Left cardiac atrium (tissue), 4 donors: ENCODE results near the gene PPP5C. TPM values are rescaled to one million over a fixed set of nuclear protein-coding genes. Genes with fewer than 3 reads are reported as not detected.

Experiments used
- ATAC-seq, 2 donors: fragments of 200-7000 bp; cut with Tn5 transposase; one replicate each; pipeline ENCODE4 v1.9.1; 2020; ENCODE audit warnings: mild to moderate bottlenecking in 2 of 2, moderate library complexity in 2 of 2
- DNase-seq: peaks from one replicate; pipeline ENCODE4 v3.0.0-alpha.2; 2020
- intact Hi-C, 2 donors: fragments of 100-400 bp; cut with DNase I; formaldehyde crosslinking; loops; one replicate each; pipeline versions ENCODE4 v1.14.1 to v1.15.1; 2022 to 2023
- total RNA-seq, 2 donors: library from RNA; stranded (reverse); fragmentation: NEBNext Ultra II Directional; extraction: Animal tissue kit (Norgen Biotek cat#: 25700); gene quantifications; one replicate each; pipeline ENCODE4 v1.2.1, GENCODE V29; 2021
- donor health status: DM: no; HTN: yes; CAD: no.
- donor health status: DM: no; HTN: yes; CAD: no; lungs with severe emphysema.
- donor health status: DM: yes; HTN: yes; CAD: no.
- donor health status: Dilated cardiomyopathy.

The PPP5C gene
- total RNA-seq, 2 donors from 2014 or later: 60.5 to 75.1 TPM

DNA sequence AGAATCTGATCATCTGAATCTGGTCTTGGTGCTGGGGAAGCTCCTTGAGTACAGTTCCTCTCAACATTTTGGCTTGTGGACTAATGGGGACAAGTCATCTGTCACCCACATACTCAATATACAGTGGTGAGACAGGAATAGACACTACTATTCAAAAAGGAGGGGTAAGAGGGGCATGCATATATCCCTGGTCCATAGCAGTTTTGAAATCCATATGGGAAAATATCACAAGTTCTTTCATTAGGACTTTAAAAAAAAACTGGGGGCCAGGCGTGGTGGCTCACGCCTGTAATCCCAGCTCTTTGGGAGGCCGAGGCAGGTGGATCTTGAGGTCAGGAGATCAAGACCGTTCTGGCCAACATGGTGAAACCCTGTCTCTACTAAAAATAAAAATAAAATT is 20.3 kb upstream of the PPP5C start:
- no peak for ATAC-seq
- DNase-seq: no peak
- intact Hi-C loops: no loop called here

DNA sequence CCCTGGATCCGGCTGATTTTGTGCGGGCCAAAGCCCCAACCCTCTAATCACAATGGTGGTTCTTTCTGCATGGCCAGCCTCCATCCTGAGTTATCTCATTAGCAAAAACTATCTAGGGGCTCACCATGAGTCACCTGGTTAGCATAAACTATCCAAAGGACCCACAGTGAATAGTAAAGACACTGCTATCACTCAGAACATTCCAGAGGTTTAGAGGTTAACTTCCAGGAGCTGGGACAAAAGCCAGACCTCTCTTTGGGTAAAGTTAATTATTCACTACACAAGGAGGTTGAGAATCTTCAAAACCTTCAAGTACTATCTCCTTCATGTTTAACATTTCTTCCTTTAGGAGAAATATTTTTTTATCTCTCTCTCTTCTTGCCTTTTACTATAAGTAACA is 18.8 kb upstream of the PPP5C start:
- ATAC-seq (no peak), DNase-seq (no peak)
- intact Hi-C loops: no loop called here

DNA sequence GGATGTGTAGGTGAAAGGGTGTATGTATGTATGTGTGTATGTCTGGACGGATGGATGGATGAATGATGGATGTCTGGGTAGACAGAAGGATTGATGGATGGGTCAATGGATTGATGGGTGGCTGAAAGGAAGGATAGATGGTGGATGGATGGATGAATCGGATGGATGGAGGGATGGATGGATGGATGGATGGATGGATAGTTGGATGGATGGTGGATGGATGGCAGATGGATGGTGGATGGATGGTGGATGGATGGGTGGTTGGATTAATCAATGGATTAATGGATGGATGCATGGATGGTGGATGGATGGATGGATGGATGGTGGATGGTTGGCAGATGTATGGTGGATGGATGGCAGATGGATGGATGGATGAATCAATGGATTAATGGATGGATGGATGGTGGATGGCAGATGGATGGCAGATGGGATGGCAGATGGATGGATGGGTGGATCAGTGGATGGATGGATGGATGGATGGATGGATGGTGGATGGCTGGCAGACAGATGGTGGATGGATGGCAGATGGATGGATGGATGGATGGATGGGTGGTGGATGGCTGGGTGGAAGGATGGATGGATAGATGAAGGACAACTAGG is 16.5 kb upstream of the PPP5C start:
- intact Hi-C loops: no loop called here
- no peak for DNase-seq
- ATAC-seq: no peak

DNA sequence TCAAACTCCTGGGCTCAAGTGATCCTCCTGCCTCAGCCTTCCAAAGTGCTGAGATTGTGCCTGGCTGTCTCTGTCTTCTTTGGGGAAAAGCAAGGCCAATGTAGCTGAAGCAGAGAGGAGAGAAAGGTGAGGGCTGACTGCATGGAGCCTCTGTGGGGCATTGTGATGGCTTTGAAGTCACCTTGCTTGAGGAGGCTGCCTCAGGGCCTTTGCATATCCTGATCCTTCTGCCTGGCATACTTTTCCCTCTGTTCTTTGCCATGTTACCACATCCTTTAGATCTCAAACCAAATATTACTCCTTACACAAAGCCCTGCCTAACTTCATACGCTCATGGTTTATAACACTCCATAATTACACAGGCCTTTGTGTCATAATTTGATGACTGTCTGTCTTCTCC is 9.4 kb upstream of the PPP5C start:
- DNase-seq: no peak
- intact Hi-C loops: no loop called here
- ATAC-seq: no peak

DNA sequence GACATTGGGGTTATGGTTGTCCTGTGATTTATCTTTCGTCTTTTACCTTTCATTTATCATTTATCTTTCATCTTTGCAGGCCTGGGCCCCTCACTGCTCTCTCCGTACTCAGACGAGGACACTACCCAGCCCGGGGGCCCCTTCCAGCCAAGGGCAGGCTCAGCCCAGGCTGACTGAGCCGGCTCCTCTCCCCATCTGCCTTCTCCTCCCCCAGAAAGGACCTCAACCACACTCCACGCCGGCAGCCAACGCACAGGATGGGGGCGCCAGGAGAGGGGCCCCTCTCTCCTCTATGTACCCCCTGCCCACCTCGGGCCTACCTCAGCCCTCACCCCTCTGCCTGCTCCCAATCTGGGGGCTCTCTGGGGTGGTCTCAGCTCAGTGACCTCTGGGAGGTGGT is 7.4 kb upstream of the PPP5C start:
- DNase-seq: no peak
- intact Hi-C loops: no loop called here
- no peak for ATAC-seq

DNA sequence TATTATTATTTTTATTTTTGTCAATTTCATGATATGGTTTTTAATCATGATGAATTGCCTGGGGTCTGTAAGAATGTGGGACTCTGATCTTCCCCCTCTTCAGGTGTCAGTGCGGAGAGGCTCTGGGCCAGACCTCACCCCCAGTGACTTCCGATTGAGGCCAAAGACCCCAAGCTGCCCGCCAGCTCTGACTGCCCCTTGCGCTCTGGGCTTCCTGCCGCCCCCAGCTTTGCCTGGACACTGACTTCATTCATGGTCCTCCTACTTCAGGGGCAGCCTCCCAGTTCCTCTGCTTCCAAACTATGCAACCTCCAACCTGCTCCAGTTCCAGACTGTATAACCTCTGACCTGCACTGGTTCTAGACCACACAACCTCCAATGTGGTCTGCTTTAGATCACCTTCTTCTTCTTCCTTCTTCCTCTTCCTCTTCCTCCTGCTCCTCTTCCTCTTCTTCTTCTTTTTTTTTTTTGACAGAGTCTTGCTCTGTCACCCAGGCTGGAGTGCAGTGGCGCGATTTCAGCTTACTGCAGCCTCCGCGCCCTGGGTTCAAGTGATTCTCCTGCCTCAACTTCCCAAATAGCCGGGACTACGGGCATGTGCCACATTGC is 6.7 kb upstream of the PPP5C start:
- ATAC-seq (no peak), DNase-seq (no peak)
- intact Hi-C loops: loop anchor here (5.0 to 10.0 kb wide), 2 partner anchors 33 to 55 kb away; no protein-coding TSS in a partner anchor

DNA sequence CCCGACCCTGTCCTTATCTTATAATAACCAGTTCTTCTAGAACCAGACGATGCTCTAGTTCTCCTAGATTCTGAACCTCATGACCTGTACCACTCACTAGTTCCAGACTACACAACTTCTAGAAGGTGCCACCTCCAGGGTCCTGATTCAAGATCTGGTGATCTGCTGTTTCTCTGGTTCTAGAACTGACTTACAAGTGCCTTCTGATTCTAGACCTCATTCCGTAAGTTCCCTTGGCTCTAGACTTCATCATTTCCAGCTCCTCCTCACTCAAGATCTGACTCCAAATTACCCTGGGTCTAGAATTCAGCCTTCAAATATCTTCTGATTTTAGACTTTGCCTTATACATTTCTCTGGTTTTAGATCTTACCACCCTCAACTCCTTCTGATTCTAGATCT is 5.0 kb upstream of the PPP5C start:
- no peak for ATAC-seq
- intact Hi-C loops: loop anchor here (5.0 to 10.0 kb wide), 2 partner anchors 35 to 57 kb away; no protein-coding TSS in a partner anchor
- DNase-seq: no peak

DNA sequence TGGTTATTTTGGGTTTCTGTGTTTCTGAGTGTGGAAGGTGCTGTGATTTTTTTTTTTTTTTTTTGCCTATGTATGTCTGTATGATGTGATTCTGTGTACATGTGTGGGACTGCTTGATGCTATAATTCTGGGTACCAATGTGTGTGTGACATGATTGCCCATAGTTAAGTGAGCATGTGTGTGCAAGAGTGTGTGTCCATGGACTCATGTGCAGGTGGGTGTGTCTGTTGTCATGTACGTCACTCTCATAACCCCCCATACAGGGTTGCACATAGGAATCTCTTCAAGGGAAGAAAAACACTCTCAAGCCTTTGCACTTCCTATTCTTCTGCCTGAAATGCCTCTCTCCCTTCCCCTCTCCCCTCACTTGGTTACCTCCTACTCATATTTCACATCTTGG is 2.5 kb upstream of the PPP5C start:
- intact Hi-C loops: loop anchor here (5.0 to 10.0 kb wide), 2 partner anchors 37 to 60 kb away; no protein-coding TSS in a partner anchor
- DNase-seq (no peak), ATAC-seq (no peak)

DNA sequence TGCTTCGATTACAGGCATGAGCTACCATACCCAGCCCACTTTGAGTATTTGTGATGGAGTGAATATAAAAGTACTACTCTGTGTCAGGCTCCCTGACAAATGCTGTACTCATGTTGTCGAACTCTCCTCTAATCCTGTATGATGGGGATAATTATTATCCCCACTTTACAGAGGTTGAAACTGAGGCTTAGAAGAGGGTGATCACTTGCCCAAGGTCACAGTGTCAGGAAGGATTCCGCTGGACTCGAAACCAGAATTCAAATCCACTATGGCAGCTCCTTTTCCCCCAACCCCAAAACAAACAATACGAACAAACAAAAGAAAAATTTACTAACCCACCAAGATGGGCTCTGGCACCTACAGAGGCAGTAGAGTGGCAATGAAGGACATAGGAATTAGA is 1.7 kb upstream of the PPP5C start:
- intact Hi-C loops: loop anchor here (10.0 kb wide), 1 partner anchor 60 kb away; no protein-coding TSS in a partner anchor
- DNase-seq (no peak), ATAC-seq (no peak)

DNA sequence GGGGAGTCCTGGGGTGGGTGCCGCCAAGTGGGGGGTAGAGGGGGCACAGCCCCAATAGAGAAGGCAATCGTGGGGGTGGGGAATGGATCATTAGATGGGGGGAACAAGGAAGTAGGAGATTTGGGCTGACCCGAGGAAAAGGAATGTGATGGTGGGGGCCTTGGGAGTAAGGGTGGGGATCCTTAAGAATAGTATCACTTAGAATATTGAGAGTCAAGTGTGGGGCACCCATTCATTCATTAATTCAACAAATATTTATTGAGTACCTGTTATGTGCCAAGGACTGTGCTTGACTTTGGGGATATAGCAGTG is 641 bp downstream of the PPP5C start:
- intact Hi-C loops: loop anchor here (10.0 kb wide), 1 partner anchor 63 kb away; no protein-coding TSS in a partner anchor

DNA sequence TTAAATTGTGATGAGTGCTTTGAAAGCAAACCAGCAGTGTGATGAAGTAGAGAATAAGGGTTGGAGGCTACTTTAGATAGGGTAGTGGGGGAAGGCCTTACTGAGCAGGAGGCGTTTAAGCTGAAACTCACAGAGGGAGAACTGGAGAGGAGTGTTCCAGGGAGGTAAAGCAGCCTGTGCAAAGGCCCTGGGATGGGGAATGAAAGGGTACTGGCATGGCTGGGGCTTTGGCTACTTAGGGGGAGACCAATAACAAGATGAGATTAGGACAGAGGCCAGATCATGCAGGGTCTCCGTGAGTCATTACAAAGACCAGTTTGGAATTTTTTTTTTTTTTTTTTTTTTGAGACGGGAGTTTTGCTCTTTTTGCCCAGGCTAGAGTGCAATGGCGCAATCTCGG is 1.1 kb downstream of the PPP5C start:
- DNase-seq: no peak
- intact Hi-C loops: loop anchor here (10.0 kb wide), 1 partner anchor 63 kb away; no protein-coding TSS in a partner anchor
- ATAC-seq: no peak

More for the DNA sequence above, 641 bp downstream of the PPP5C start:
- DNase-seq (no peak), ATAC-seq (no peak)

DNA sequence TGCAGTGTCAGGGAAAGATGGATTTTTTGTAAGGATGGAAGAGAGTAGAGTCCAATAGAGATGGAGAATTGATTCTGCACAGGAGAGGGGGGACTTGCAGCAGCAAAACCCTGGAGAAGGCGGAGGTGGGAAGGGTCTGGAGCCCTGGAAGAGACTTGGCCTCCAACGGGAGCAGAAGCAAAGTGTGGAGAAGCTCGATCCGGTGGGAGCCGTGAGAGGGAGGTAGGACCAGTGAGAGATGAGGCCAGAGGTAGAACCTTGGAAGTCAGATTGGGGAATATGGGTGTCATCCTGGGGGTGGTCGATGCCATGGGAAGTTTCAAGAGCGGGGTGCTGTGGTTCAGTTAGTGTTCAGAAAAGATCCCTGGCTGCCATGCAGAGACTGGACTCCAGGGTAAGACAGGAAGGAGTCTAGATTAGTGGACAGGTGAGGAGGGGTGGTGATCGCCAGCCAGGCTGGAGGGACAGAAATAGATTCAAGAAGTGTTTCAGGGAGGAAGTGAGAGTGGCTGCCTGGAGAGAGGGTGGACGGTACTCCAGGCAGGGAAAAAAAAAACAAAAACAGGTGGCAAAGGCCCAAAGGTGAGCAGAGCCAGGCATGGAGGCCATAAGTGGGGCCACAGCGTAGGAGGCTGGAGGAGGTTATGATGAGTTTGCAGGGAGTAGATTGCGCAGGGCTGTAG is 2.6 kb downstream of the PPP5C start:
- ATAC-seq (no peak), DNase-seq (no peak)
- intact Hi-C loops: loop anchor here (10.0 kb wide), 1 partner anchor 65 kb away; no protein-coding TSS in a partner anchor

DNA sequence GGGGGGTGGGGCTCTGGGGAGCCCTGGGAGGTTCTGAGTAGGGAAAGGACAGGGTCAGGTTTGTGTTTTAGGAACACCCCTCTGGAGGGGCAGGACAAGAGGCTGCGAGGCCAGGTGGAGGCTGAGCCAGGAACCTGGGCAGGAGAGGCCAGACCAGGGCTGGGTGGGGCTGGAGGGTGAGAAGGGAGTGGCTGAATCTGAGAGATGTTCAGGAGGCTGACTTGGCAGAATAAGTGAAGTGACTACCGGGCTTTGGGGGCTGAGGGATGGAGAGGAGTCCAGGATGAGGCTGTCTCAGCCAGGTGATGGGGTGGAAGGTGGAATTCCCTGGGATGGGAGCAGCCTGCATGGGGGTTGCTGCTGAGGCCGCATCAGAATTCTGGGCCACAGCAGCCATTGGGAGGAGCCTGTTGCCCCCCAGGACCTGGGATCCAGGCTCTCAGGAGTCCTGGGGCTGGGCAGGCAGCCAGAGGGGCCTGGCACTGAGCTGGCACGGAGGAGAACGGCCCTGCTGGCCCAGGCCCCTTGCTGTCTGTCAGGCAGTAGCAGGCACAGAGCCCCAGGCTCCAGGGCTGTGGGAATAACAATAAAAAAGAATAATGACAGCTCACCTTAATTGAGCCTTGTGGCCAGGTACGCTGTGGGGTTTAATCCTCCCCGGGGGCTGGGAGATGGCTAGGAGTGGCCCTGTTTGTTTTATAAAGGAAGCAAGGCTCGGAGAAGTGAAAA is 3.3 kb downstream of the PPP5C start:
- ATAC-seq (no peak), DNase-seq (no peak)
- intact Hi-C loops: no loop called here

DNA sequence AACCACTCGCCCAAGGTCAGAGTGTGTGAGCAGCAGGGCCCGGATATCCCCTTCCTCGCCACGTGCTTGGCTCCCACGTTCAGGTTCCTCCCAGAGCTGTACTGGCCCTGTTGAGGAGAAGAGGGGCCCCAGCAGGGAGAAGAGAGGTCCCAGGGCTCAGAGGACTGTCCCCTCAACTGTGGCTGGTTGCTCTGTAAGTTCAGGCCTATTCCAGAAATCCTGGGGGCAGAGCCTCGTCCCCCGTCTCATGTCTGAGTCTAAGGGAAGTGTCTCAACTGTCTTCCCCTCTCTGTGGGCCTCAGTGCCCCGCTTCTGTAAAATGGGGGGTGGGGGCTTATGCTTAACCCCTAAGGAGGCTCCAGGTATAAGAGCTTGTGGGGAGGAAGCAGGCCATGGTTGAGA is 3.9 kb downstream of the PPP5C start:
- intact Hi-C loops: no loop called here
- DNase-seq (no peak), ATAC-seq (no peak)

DNA sequence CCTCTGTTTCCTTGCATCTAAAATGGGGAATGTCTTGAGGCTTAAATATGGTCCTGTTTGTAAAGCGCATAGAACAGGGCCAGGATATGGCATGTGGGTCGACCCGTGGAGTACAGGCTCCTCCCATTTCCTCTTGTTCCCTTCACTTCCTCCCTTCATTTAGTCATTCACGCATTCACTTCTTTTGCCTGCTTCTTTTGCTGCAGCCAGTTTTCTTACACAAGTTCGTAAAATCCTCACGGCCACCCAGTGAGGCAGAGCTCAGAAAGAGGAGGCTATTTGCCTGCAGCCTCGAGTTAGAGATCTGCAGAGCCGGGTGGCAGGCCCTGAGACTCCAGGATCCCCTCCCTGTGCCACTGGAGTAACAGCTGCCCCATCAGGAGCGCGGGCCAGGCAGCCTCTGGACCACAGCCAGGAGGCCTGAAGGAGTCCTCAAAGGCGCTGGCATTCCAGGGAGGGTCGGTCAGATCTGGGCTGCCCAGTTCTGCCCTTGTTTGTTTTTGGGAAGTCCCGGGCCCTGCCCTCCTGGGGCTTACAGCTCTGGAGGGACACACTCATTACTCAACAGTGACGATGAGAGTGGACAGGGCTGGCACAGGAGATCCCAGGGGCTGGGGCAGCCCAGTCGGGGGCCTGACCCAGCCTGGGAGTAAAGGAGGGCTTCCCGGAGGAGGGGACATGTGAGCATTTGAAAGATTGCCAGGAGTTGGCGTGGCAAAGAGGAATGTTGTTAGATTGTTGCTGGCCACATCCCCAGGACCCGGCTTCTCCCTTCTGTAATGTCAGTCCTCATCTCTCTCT is 4.6 kb downstream of the PPP5C start:
- peak in 1 of 2 donors; percentile 7 for ATAC-seq
- intact Hi-C loops: no loop called here
- peak; percentile 58 for DNase-seq

DNA sequence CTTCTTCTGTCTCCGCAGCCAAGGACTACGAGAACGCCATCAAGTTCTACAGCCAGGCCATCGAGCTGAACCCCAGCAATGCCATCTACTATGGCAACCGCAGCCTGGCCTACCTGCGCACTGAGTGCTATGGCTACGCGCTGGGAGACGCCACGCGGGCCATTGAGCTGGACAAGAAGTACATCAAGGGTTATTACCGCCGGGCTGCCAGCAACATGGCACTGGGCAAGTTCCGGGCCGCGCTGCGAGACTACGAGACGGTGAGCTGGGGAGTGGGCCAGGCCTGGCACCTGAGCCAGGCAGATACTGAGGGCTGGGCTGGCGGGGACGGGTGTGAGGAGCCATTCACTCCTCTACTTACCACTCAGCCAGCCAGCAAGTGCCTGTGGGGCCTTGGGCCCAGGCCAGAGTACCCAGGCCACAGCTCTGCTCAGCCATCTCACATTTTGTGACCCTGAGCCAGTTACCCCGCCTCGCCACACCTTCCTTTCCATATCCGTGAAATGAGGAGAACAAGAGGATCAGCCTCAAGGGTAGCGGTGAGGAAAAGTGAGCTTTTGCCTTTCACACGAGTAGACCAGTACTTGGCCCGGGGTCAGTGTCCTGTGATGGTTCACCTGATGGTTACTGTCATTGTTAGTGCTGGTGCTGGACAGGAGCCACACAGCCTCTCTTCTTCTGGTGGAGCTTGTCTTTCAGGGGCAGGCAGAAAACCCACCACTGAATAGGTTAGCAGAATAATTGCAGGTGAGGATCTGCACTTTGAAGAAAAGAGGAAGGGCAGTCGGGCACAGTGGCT is 7.0 kb downstream of the PPP5C start:
- DNase-seq: peak; percentile 48
- intact Hi-C loops: no loop called here
- ATAC-seq: peak; percentile 17 to 38

DNA sequence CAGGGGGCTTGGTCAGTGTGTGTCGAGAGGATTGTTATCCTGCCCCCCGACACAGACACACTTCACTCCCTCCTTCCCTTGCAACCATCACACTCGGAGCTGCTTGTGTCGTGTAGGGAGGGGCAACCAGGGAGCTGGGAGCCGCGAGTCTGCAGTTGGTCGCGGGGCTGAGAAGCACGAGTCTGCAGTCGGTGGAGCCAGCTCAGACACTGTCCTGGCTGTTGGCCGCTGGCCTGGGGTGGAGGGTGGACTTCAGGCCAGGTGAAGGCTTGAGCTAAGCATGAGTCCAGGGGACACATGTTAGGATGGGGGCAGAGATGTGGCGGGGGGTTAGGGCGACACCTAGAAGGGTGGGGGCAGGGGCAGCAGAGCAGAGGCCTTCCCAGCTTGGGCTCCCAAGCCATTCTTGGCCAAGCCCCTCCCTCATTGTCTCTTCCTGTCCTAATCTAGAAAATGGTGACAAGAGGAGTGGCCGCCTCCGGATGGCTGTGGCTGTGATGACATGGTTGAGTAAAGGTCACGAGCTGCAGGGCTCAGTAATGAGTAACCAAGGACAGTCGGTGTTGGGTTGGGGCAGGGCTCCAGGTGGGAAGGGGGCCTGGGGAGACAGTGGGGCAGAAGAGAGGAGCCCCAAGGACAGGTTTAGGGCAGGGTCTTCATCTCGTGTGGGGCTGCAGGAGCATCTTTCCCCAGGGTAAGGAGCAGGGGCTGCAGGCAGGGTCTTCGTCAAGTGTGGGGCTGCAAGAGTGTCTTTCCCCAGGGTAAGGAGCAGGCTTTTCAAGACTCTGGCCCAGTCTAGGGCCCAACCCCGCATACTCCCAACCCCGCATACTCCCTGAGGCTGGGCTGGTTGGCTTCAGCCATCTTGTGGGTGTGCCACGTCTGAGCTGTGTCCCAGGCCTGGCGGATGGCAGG is 8.6 kb downstream of the PPP5C start:
- DNase-seq (peak; percentile 60), ATAC-seq (peak; percentile 62 to 74)
- intact Hi-C loops: no loop called here
